HUES6 (cell line): ENCODE data around the gene TSR1.
A peak's percentile ranks its signal among the peaks of the same experiment; 100 is the strongest.

ENCODE experiments used
- H3K27ac ChIP-seq: 2 replicates; pipeline ENCODE4 v1.7.0; 2013; ENCODE audit warnings: low read depth, mild to moderate bottlenecking, low read length, inconsistent platforms
- H3K27me3 ChIP-seq: 2 replicates; pipeline ENCODE4 v1.6.1; 2013; ENCODE audit warnings: low read length; ENCODE audit not compliant: control insufficient read depth, insufficient read depth
- H3K36me3 ChIP-seq: 2 replicates; pipeline ENCODE4 v1.6.1; 2013; ENCODE audit warnings: low read length; ENCODE audit not compliant: control insufficient read depth, insufficient read depth
- H3K4me1 ChIP-seq: 2 replicates; pipeline ENCODE4 v1.6.1; 2013; ENCODE audit warnings: low read length; ENCODE audit not compliant: control insufficient read depth, insufficient read depth
- H3K4me3 ChIP-seq: 2 replicates; pipeline ENCODE4 v1.5.1; 2013; ENCODE audit warnings: low read depth, low read length
- H3K9ac ChIP-seq: one replicate; pipeline ENCODE4 v1.6.1; 2013; ENCODE audit warnings: mild to moderate bottlenecking, low read length
- H3K9me3 ChIP-seq: 2 replicates; pipeline ENCODE4 v1.6.1; 2013; ENCODE audit warnings: low read depth, low read length; ENCODE audit not compliant: control insufficient read depth, insufficient read depth

The TSR1 gene

DNA sequence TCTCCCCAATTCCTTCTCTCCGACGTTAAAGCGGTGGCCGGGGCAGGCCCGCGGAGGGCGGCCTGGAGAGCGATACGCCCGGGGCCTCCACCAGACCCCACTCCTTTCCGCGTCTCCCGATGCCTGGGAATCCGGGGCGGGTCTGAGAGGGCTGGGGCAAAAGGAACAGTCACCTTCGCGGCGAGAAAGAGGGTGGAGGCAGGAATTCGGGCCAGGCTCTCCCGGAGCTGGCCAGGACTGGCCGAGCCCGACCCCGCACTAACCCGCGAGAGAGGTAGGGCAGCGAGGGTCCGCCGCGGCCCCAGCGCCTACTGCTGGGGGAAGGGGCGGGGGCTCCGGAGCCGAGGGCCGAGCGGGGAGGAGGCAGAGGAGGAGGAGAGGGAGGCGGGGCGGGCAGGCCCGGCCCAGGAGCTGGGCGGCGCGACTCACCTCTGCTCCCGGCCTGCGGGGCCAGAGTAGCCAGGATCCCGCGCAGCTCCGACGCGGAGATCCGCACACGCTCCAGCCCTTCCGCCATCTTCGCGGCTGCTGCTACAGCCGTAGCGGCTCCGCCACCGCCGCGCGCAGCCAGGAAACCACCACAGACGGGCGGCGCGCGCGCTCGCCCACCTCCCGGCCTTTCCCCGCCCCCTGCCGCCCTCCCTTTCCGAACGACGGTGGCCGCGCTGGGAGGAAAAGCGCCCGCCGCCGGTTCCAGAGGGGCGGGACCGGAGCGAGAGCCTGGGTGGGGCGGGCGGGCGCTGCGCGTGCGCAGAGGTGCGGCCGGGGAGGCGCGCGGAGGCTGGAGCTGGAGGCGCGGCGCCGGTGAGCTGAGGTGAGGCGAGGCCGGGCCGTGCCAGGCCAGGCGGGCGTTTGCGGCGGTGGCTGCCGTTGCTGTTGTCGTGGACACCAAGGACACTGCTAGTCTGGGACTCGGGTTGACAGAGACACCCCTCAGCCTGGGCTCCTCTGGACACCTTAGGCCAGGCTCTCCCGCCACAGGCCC is 32.8 kb downstream of the TSR1 start, which contains the start of the genes SMG6 and SRR:
TSS of gene SMG6 (minus strand) at position 582 of the 985 bp plus-strand sequence. CDS start at position 517, 65 bp downstream.
TSS of gene SRR (plus strand) at position 747 of the 985 bp plus-strand sequence. CDS start 11,611 bp downstream, outside the sequence.
- H3K27ac ChIP-seq, result peak within 1 kb of the TSS; percentile 68

DNA sequence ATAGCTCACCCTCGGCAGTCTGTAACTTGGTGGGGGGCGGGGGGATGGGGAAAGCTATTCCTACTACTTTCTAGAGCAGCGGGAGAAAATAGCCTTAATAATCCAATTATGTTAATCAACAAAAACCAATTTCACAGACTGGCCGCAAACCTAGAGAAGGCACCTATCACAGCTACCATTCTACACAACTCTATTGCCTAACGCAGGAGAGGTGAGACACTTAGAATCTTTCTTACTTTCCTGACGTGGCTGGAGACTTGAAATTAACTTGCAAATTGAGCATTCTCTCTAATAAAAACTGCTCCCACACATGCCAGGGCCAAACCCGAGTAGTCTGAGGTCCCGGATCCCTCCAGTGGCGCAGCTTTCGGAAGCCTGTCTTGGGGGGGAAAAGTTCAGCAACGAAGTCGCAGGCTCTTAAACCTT is 33.5 kb downstream of the TSR1 start:
- Histone ChIP-seq H3K4me1 (no peaks in the 10 kb centered on the region), H3K36me3 (peaks cover 22% of the 10 kb centered on the region), H3K9me3 (no peaks in the 10 kb centered on the region), H3K27ac (peak overlapping the region; percentile 68), H3K27me3 (no peaks in the 10 kb centered on the region), H3K4me3 (peak overlapping the region; percentile 81), H3K9ac (peak overlapping the region; percentile 85)

More for the DNA sequence above, 32.8 kb downstream of the TSR1 start, which contains the start of the genes SMG6 and SRR:
- Histone ChIP-seq H3K36me3 (peaks cover 18% of the 10 kb centered on the region), H3K27me3 (no peaks in the 10 kb centered on the region), H3K9ac (peak within 1 kb of the TSS; percentile 85), H3K4me1 (no peaks in the 10 kb centered on the region), H3K4me3 (peak within 1 kb of the TSS; percentile 81), H3K9me3 (no peaks in the 10 kb centered on the region)

DNA sequence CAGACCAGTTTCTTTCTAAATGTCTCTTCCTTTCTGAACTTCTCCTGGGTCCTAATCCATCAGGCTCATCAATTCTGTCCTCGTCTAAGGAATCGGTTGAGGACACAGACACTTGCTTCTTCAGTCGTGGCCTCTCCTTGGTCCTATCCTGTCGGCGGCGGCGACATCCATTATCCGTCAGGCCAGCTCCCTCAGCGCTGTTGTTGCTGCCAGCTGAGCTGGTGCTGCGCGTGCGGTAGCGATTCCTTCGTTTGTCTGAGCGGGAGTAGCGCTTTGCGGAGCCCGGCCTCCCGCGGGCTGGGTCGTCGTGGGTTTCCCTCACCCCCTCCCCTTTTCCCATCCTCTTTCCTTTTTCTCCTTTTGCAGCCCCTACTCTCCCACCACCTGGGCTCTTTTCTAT is 36.5 kb downstream of the TSR1 start:
- H3K27me3 ChIP-seq, result no peaks in the 10 kb centered on the region
- H3K4me3 ChIP-seq, result no peak overlapping the region
- H3K27ac ChIP-seq, result no peak overlapping the region
- H3K4me1 ChIP-seq, result no peaks in the 10 kb centered on the region
- H3K36me3 ChIP-seq, result peaks cover 50% of the 10 kb centered on the region
- H3K9me3 ChIP-seq, result no peaks in the 10 kb centered on the region
- no peak overlapping the region for H3K9ac ChIP-seq

DNA sequence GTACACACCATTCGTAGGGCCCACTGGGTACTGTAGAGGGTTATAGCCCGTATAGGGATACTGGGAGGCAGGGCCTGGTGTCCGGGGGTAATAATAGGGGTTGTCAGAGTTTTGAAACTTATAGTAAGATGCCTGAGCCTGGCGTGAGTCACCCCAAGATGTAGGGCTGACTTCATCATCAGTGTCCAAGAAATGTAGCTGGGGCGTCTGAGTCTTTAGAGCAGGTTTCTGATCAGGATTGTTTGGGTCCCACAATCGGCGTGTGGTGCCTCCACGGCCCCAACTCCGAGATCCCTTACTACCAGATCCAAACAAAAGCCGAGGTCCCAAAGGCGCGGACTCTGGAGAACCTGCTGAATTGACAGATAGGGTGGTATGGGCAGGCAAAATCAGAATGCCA is 37.1 kb downstream of the TSR1 start:
- H3K36me3 ChIP-seq, result peaks cover 56% of the 10 kb centered on the region
- no peaks in the 10 kb centered on the region for H3K9me3 ChIP-seq
- H3K27ac ChIP-seq, result no peak overlapping the region
- no peak overlapping the region for H3K9ac ChIP-seq
- no peak overlapping the region for H3K4me3 ChIP-seq
- no peaks in the 10 kb centered on the region for H3K4me1 ChIP-seq
- H3K27me3 ChIP-seq, result no peaks in the 10 kb centered on the region

DNA sequence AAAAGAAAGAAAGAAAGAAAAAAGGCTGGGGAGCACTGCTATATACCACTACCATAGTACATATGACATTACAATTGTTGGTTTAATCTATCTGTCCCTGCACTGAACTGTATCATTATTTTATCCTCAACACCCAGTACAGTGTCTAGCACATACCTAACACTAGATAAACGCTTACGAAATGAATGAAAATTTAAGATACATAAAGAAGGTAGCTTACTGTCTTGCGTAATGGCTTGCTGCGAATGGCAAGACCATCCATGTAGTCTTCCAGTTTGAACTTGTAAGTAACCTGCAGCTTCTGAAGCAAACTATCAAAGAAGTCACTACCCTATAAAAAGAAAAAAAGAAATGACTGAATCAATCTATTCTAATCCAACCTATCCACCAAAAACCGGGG is 39.2 kb downstream of the TSR1 start:
- Histone ChIP-seq H3K36me3 (peaks cover 74% of the 10 kb centered on the region), H3K9ac (no peak overlapping the region), H3K4me3 (no peak overlapping the region), H3K9me3 (no peaks in the 10 kb centered on the region), H3K4me1 (no peaks in the 10 kb centered on the region), H3K27ac (no peak overlapping the region), H3K27me3 (no peaks in the 10 kb centered on the region)

DNA sequence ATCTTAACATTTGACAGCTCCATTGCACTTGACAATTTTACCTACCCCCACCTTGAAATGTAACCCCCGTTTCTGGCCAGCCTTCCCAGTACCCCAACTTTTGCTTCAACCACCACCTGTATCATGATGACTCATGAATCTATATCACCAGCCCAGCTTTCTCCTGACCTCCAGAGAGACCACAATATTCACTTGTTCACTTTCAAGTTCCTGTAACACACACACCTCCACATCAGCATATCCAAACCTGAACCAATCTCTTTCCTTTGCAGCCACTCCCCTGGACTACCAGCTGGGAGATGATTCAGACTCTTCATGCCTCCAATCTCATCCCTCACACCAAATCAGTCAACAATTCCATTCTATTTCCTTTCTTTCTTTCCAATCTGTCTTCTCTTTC is 40.7 kb downstream of the TSR1 start:
- Histone ChIP-seq H3K36me3 (peaks cover 86% of the 10 kb centered on the region), H3K9me3 (no peaks in the 10 kb centered on the region), H3K4me1 (no peaks in the 10 kb centered on the region), H3K27me3 (no peaks in the 10 kb centered on the region), H3K27ac (no peak overlapping the region), H3K9ac (no peak overlapping the region), H3K4me3 (no peak overlapping the region)

DNA sequence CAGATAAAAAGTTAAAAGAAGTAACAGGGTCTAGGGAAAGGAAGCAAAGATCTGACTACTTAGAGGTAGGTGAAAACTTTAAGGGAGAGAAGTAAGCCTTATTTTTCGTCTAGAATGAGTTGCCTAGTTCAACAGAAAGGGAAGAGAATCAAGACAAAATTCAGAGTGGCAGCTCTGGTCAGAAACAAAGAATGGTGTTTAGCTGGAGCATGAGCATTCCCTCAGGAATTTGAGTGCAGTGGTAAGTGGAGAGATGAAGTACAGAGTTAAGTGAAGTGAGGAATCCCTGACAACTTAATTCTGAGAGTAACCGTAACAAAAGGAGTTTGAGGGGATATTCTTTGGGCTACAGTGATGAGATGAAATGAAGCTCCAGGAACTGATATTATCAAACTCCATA is 44.2 kb downstream of the TSR1 start:
- no peak overlapping the region for H3K9ac ChIP-seq
- peaks cover 81% of the 10 kb centered on the region for H3K36me3 ChIP-seq
- H3K9me3 ChIP-seq, result no peaks in the 10 kb centered on the region
- H3K27ac ChIP-seq, result no peak overlapping the region
- H3K27me3 ChIP-seq, result no peaks in the 10 kb centered on the region
- H3K4me3 ChIP-seq, result no peak overlapping the region
- H3K4me1 ChIP-seq, result no peaks in the 10 kb centered on the region

DNA sequence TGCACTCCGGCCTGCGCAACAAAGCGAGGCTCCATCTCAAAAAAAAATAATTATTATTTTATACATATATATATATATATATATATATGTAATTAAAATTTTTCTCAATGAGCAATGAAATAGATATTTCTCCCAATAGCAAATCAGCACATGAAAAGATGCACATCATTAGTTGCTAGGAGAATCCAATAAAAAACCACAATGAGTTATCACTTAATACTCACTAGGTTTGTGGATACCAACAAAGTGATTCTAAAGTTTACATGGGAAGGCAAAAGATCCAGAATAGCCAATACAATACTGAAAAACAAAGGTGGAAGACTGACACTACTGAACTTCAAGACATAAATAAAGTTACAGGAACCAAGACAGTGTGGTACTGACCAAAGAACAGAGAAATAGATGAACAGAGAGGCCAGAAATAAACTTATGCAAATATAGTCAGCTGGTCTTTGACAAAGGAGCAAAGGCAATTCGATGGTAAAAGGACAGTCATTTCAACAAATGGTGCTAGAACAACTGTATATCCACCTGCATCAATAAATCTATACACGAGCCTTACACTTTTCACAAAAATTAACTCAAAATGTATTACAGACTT is 46.3 kb downstream of the TSR1 start:
- H3K4me3 ChIP-seq, result no peak overlapping the region
- H3K9me3 ChIP-seq, result no peaks in the 10 kb centered on the region
- H3K36me3 ChIP-seq, result peaks cover 66% of the 10 kb centered on the region
- no peak overlapping the region for H3K9ac ChIP-seq
- H3K27ac ChIP-seq, result no peak overlapping the region
- H3K4me1 ChIP-seq, result no peaks in the 10 kb centered on the region
- H3K27me3 ChIP-seq, result no peaks in the 10 kb centered on the region

DNA sequence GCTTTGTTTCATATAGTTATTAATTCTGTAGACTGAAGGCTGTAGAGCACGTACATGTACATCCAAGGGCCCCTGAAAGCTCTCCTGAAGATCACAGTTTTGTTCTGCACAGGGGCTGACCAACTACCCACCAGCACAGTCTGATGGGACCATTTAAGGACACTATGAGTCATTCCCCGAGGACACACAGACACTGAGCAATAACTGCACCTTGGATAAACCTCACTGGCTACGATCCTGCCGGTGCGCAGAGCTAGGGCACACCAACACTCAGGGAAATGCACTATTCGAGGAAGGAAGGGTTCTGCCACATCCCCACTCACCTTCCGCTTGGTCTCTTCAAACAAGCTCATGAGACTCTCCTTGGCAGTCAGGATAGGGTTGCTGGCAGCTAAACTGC is 53.0 kb downstream of the TSR1 start:
- Histone ChIP-seq H3K9ac (no peak overlapping the region), H3K4me1 (no peaks in the 10 kb centered on the region), H3K36me3 (peaks cover 70% of the 10 kb centered on the region), H3K27ac (no peak overlapping the region), H3K9me3 (no peaks in the 10 kb centered on the region), H3K4me3 (no peak overlapping the region), H3K27me3 (no peaks in the 10 kb centered on the region)

DNA sequence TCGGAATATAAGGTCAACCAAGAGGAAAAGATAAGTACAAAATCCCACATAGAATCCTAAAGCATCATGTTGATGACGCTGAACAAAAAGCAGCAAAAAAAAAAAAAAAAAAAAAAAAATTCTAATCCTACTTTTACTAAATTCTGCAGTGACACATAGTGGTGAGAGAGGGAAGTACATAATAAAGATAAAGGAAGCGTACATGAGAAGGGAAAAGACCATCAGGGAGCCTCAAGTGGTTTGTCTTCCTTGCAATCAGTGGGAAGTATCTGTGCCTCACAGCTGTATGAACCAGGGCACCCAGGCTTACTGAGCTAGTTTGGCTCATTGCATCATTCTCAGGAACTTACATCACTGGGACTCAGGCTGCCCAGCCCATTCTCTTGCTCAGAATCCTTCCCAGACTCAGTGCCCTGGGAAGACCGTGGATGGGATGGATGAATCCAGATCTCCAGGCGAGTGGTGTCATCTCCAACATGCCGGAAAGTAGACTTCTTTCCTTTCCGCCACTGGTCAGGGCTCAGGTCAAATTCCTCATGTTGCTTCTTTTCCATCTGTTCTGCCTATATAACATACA is 53.9 kb downstream of the TSR1 start:
- H3K36me3 ChIP-seq, result peaks cover 64% of the 10 kb centered on the region
- H3K27me3 ChIP-seq, result no peaks in the 10 kb centered on the region
- no peak overlapping the region for H3K9ac ChIP-seq
- H3K4me3 ChIP-seq, result no peak overlapping the region
- H3K9me3 ChIP-seq, result no peaks in the 10 kb centered on the region
- no peaks in the 10 kb centered on the region for H3K4me1 ChIP-seq
- H3K27ac ChIP-seq, result no peak overlapping the region

DNA sequence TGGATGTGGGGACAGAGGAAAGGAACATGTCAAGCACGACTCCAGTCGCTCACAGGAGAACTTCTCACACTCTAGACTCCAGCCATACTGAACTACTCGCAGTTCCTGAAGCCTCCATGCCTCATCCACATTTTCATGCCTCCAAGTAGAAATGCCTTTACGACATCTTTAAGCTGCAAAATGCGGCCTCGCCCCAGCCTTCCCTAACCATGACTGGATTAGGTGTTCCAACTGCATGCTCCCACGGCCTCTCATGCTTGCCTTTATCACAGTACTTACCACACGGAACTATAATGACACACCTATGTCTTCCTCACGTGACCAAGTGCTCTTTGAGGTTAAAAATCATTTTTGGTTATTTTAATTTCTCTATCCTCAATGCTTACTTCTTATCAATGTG is 56.5 kb downstream of the TSR1 start:
- Histone ChIP-seq H3K9me3 (no peaks in the 10 kb centered on the region), H3K9ac (no peak overlapping the region), H3K27ac (no peak overlapping the region), H3K27me3 (no peaks in the 10 kb centered on the region), H3K4me1 (no peaks in the 10 kb centered on the region), H3K4me3 (no peak overlapping the region), H3K36me3 (peaks cover 70% of the 10 kb centered on the region)
